HepG2 (cell line): ENCODE results near the gene MEPCE. TPM values are rescaled to one million over a fixed set of nuclear protein-coding genes. Genes with fewer than 3 reads are reported as not detected.

Experiments used
- FOSL2 ChIP-seq: sonication (generic); formaldehyde crosslinking; IDR thresholded peaks from 2 replicates; pipeline ENCODE4 v1.4.0; 2020; ENCODE audit warnings: missing genetic modification reagents
- HBP1 ChIP-seq: IDR thresholded peaks from 2 replicates; pipeline ENCODE4 v1.6.1; 2016; ENCODE audit warnings: low read depth, control low read depth
- HIC2 ChIP-seq: sonication (generic); formaldehyde crosslinking; IDR thresholded peaks from 2 replicates; pipeline ENCODE4 v1.9.0; 2022; ENCODE audit warnings: low read depth, missing genetic modification reagents
- MXD3 ChIP-seq: IDR thresholded peaks from 2 replicates; pipeline ENCODE4 v1.6.1; 2016; ENCODE audit warnings: mild to moderate bottlenecking, missing biosample characterization, missing genetic modification reagents
- PATZ1 ChIP-seq: sonication (generic); formaldehyde crosslinking; IDR thresholded peaks from 2 replicates; pipeline ENCODE4 v1.4.0; 2020; ENCODE audit warnings: missing genetic modification reagents
- UBTF ChIP-seq: sonication (generic); formaldehyde crosslinking; IDR thresholded peaks from 2 replicates; pipeline ENCODE4 v1.4.0; 2020; ENCODE audit warnings: mild to moderate bottlenecking, missing genetic modification reagents
- ZBTB39 ChIP-seq: sonication (generic); formaldehyde crosslinking; IDR thresholded peaks from 2 replicates; pipeline ENCODE4 v1.5.0; 2020; ENCODE audit warnings: missing genetic modification reagents
- ZNF101 ChIP-seq: sonication (generic); formaldehyde crosslinking; IDR thresholded peaks from 2 replicates; pipeline ENCODE4 v1.4.0; 2020; ENCODE audit warnings: mild to moderate bottlenecking, low read depth, missing genetic modification reagents, borderline replicate concordance
- polyA plus RNA-seq, 8 experiments: library from polyadenylated mRNA; depleted of rRNA in 3 of 8; stranded (reverse) in 7 of 8; unstranded in 1 of 8; fragments of >200 nt; fragmentation: Illumina TruSeq in 4 of 8; extraction: Trizol in 4 of 8; gene quantifications; 2 replicates each; pipeline versions ENCODE4 v1.2.1 to v1.2.3, GENCODE V29; 2011 to 2016; ENCODE audit warnings: low read depth in 4 of 8, missing spikeins in 1 of 8, mixed read lengths in 1 of 8; ENCODE audit not compliant: insufficient read depth in 1 of 8
- total RNA-seq, 5 experiments: library from RNA; depleted of rRNA; stranded (reverse); fragments of >200 nt; fragmentation: Illumina TruSeq; extraction: Trizol; gene quantifications; 2 replicates each; pipeline ENCODE4 v1.2.3, GENCODE V29; 2016; ENCODE audit warnings: low read depth in 1 of 5
- TF ChIP-seq, protein P1 (sequence below): IDR thresholded peaks from 2 replicates; pipeline ENCODE4 v1.6.1; 2016; ENCODE audit warnings: low read depth, borderline replicate concordance
- TF ChIP-seq, protein P2 (sequence below): sonication (generic); formaldehyde crosslinking; IDR thresholded peaks from 2 replicates; pipeline ENCODE4 v1.4.0; 2020; ENCODE audit warnings: missing genetic modification reagents

Gene MEPCE
- total and polyA plus RNA-seq, 2 of the 13 experiments (the other 11 are each of a cell fraction or from before 2014, with no cell fraction given) = 12.3 to 26.0 TPM

- TF ChIP-seq UBTF (CRISPR knock-in tag) (peak; percentile 39; the same call in 1 of the 2 replicates), ZNF101 (CRISPR knock-in tag) (0 out of 2 replicates have a peak, but pooled peaks have one; percentile 36), PATZ1 (peak; percentile 76; the same call in 1 of the 2 replicates), HBP1 (CRISPR knock-in tag) (0 out of 2 replicates have a peak, but pooled peaks have one; percentile 27), ZBTB39 (CRISPR knock-in tag) (no peak), MXD3 (CRISPR knock-in tag) (no peak), FOSL2 (CRISPR knock-in tag) (no peak), HIC2 (0 out of 2 replicates have a peak, but pooled peaks have one; percentile 14)
- TF ChIP-seq, protein P1, sequence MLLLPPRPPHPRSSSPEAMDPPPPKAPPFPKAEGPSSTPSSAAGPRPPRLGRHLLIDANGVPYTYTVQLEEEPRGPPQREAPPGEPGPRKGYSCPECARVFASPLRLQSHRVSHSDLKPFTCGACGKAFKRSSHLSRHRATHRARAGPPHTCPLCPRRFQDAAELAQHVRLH (CRISPR knock-in tag) = peak; percentile 48; the same call in 1 of the 2 replicates
- TF ChIP-seq, protein P2, sequence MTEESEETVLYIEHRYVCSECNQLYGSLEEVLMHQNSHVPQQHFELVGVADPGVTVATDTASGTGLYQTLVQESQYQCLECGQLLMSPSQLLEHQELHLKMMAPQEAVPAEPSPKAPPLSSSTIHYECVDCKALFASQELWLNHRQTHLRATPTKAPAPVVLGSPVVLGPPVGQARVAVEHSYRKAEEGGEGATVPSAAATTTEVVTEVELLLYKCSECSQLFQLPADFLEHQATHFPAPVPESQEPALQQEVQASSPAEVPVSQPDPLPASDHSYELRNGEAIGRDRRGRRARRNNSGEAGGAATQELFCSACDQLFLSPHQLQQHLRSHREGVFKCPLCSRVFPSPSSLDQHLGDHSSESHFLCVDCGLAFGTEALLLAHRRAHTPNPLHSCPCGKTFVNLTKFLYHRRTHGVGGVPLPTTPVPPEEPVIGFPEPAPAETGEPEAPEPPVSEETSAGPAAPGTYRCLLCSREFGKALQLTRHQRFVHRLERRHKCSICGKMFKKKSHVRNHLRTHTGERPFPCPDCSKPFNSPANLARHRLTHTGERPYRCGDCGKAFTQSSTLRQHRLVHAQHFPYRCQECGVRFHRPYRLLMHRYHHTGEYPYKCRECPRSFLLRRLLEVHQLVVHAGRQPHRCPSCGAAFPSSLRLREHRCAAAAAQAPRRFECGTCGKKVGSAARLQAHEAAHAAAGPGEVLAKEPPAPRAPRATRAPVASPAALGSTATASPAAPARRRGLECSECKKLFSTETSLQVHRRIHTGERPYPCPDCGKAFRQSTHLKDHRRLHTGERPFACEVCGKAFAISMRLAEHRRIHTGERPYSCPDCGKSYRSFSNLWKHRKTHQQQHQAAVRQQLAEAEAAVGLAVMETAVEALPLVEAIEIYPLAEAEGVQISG = peak; percentile 77
These were observed 53.6 kb downstream of the MEPCE start (continued) for GRCh38 chr7:100483090-100483721.
